Measurements from ENCODE around the gene MFAP1.
"Not testable (repeated sequence)": the region's sequence is repeated elsewhere in the genome, so short reads cannot be mapped to it uniquely, and the experiment has no call there.

MFAP1 gene

GRCh38 chr15:43824302-43825246 lies at the start of gene MFAP1:
MFAP1 (minus strand) TSS chr15:43824690; CDS start chr15:43824569, 121 bp downstream.
- DNase-seq (ENCODE audit: low read depth, low spot score) = peak; percentile 80

GRCh38 chr15:43873651-43874050 lies 49.2 kb upstream of the MFAP1 start:
- DNase-seq (ENCODE audit: low read depth, low spot score) = no peak

- DNase-seq (ENCODE audit: low read depth, low spot score) = peak; percentile 54
These were observed 48.0 kb upstream of the MFAP1 start for GRCh38 chr15:43872416-43873020.

GRCh38 chr15:43871835-43872234 lies 47.3 kb upstream of the MFAP1 start:
- no peak for DNase-seq (ENCODE audit: low read depth, low spot score)

- DNase-seq (ENCODE audit: low read depth, low spot score) = no peak
These were observed 43.9 kb upstream of the MFAP1 start for GRCh38 chr15:43868406-43868805.

GRCh38 chr15:43867096-43867495 lies 42.6 kb upstream of the MFAP1 start:
- DNase-seq (ENCODE audit: low read depth, low spot score) = no peak

GRCh38 chr15:43866636-43867035 lies 42.1 kb upstream of the MFAP1 start:
- DNase-seq (ENCODE audit: low read depth, low spot score) = not testable (repeated sequence)

GRCh38 chr15:43859546-43859945 lies 35.1 kb upstream of the MFAP1 start:
- no peak for DNase-seq (ENCODE audit: low read depth, low spot score)

GRCh38 chr15:43854801-43855200 lies 30.3 kb upstream of the MFAP1 start:
- no peak for DNase-seq (ENCODE audit: low read depth, low spot score)

GRCh38 chr15:43852607-43853006 lies 28.1 kb upstream of the MFAP1 start:
- no peak for DNase-seq (ENCODE audit: low read depth, low spot score)

GRCh38 chr15:43851251-43851650 lies 26.8 kb upstream of the MFAP1 start:
- DNase-seq (ENCODE audit: low read depth, low spot score) = no peak

GRCh38 chr15:43845421-43845820 lies 20.9 kb upstream of the MFAP1 start:
- no peak for DNase-seq (ENCODE audit: low read depth, low spot score)

GRCh38 chr15:43832485-43832884 lies 8.0 kb upstream of the MFAP1 start:
- not testable (repeated sequence) for DNase-seq (ENCODE audit: low read depth, low spot score)

GRCh38 chr15:43831519-43832052 lies 7.1 kb upstream of the MFAP1 start:
- not testable (repeated sequence) for DNase-seq (ENCODE audit: low read depth, low spot score)

GRCh38 chr15:43830691-43831275 lies 6.3 kb upstream of the MFAP1 start:
- not testable (repeated sequence) for DNase-seq (ENCODE audit: low read depth, low spot score)

GRCh38 chr15:43829951-43830540 lies 5.6 kb upstream of the MFAP1 start:
- not testable (repeated sequence) for DNase-seq (ENCODE audit: low read depth, low spot score)

GRCh38 chr15:43828061-43828657 lies 3.7 kb upstream of the MFAP1 start:
- no peak for DNase-seq (ENCODE audit: low read depth, low spot score)

GRCh38 chr15:43826508-43827341 lies 2.2 kb upstream of the MFAP1 start, which contains the start of gene WDR76:
WDR76 (plus strand) TSS chr15:43827002; CDS start chr15:43827033, 31 bp downstream.
- DNase-seq (ENCODE audit: low read depth, low spot score) = peak; percentile 34

GRCh38 chr15:43826029-43826507 lies 1.6 kb upstream of the MFAP1 start:
- DNase-seq (ENCODE audit: low read depth, low spot score) = no peak

- DNase-seq (ENCODE audit: low read depth, low spot score) = not testable (repeated sequence)
These were observed 815 bp upstream of the MFAP1 start for GRCh38 chr15:43825305-43825704.
